ENCODE measurements around the gene PLG.

DNA sequence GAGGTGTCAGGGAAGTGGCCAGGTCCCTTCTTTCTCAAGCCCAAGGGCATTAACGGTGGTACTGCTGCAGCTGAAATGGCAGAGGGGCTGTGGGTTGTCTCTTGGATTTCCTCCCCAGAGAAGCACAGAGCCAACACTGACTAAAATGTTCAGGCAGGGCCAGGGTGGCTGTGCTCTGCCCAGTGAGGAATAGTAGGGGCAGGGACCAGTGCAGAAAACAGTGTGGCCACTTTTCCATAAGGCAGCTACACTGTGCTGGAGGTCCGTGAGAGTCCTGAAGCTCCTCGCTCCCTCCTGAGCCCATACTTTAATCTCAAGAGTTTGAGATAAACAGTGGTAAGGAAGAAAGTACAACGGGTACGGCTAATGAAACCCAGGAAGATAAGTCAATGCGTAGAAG is 42.5 kb upstream of the PLG start:
- TF ChIP-seq, protein P1, sequence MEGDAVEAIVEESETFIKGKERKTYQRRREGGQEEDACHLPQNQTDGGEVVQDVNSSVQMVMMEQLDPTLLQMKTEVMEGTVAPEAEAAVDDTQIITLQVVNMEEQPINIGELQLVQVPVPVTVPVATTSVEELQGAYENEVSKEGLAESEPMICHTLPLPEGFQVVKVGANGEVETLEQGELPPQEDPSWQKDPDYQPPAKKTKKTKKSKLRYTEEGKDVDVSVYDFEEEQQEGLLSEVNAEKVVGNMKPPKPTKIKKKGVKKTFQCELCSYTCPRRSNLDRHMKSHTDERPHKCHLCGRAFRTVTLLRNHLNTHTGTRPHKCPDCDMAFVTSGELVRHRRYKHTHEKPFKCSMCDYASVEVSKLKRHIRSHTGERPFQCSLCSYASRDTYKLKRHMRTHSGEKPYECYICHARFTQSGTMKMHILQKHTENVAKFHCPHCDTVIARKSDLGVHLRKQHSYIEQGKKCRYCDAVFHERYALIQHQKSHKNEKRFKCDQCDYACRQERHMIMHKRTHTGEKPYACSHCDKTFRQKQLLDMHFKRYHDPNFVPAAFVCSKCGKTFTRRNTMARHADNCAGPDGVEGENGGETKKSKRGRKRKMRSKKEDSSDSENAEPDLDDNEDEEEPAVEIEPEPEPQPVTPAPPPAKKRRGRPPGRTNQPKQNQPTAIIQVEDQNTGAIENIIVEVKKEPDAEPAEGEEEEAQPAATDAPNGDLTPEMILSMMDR (IDR thresholded peaks at IDR 0.05): no peak
- no peak for TF ChIP-seq POLR2A (IDR thresholded peaks at IDR 0.05)
